Endothelial cell of umbilical vein (primary cell): Measurements from ENCODE around the gene TTF1. TPM values are rescaled to one million over a fixed set of nuclear protein-coding genes. Genes with fewer than 3 reads are reported as not detected.

Source experiments
- BruUV-seq: library from RNA; stranded (reverse); fragments of 400-500 nt; replicated peaks from 2 replicates; lab custom pipeline; 2021; lab: Mats Ljungman, UMichigan
- CTCF ChIA-PET: fragments of 300-600, 350-600 bp; sonication (Branson Sonifier 250); formaldehyde crosslinking; loops from one replicate; lab custom pipeline; 2021; ENCODE audit warnings: antibody characterized with exemption, inconsistent platforms; lab: Charles Lee
- POLR2A ChIA-PET: fragments of 300-600, 350-600 bp; sonication (Branson Sonifier 250); formaldehyde crosslinking; loops from one replicate; lab custom pipeline; 2021; ENCODE audit warnings: antibody characterized with exemption, inconsistent platforms; lab: Charles Lee
- DNase-seq: peaks from one replicate; pipeline ENCODE4 v3.0.0-alpha.2; 2011; ENCODE audit warnings: low read depth, low spot score
- FAIRE-seq: peaks from 2 replicates; lab custom pipeline; 2011; peaks lifted over from hg19 to GRCh38; lab: Jason Lieb, UNC
- H2AFZ ChIP-seq: 2 replicates; pipeline ENCODE4 v1.6.0; 2012; ENCODE audit warnings: low read depth, low read length, control low read depth, inconsistent platforms
- H3K27ac ChIP-seq: 2 replicates; pipeline ENCODE4 v1.5.1; 2011; ENCODE audit warnings: low read depth, mild to moderate bottlenecking, control low read depth, low read length, moderate library complexity; ENCODE audit not compliant: insufficient read depth
- H3K27me3 ChIP-seq, 2 experiments: 2 replicates each; pipeline versions ENCODE4 v1.6.0 to v1.6.1; 2011; ENCODE audit warnings: low read length in 2 of 2, mixed read lengths in 1 of 2; ENCODE audit not compliant: control insufficient read depth in 2 of 2, insufficient read depth in 2 of 2
- H3K36me3 ChIP-seq, 2 experiments: 2 replicates in 1 of 2; 3 replicates in 1 of 2; pipeline ENCODE4 v1.5.1; 2011; ENCODE audit warnings: low read length in 2 of 2, mild to moderate bottlenecking in 1 of 2, moderate library complexity in 1 of 2; ENCODE audit not compliant: control insufficient read depth in 2 of 2, insufficient read depth in 2 of 2; ENCODE audit errors: extremely low read depth in 1 of 2
- H3K4me1 ChIP-seq: 3 replicates; pipeline ENCODE4 v1.5.1; 2011; ENCODE audit warnings: mild to moderate bottlenecking, low read length; ENCODE audit not compliant: control insufficient read depth, insufficient read depth; ENCODE audit errors: extremely low read depth
- H3K4me2 ChIP-seq: 2 replicates; pipeline ENCODE4 v1.6.1; 2011; ENCODE audit warnings: low read length, control low read depth, mixed read lengths; ENCODE audit not compliant: insufficient read depth
- H3K4me3 ChIP-seq, 3 experiments: fragments of 200-600 bp in 1 of 3; sonication (generic), shearing (Covaris generic) in 1 of 3; replicated peaks in 1 of 3; 2 replicates each; pipeline ENCODE4 v1.5.1; 2011 to 2016; ENCODE audit warnings: control low read depth in 3 of 3, low read length in 3 of 3, mild to moderate bottlenecking in 2 of 3, inconsistent platforms in 1 of 3, low read depth in 1 of 3, moderate library complexity in 1 of 3; ENCODE audit not compliant: insufficient read depth in 1 of 3
- H3K79me2 ChIP-seq: 2 replicates; pipeline ENCODE4 v1.6.0; 2012; ENCODE audit warnings: low read length, inconsistent platforms; ENCODE audit not compliant: control insufficient read depth, insufficient read depth
- H3K9ac ChIP-seq: replicated peaks from 2 replicates; pipeline ENCODE3; 2011; ENCODE audit warnings: low read length, control low read depth; ENCODE audit not compliant: insufficient read depth; ENCODE audit errors: extremely low read depth
- H3K9me1 ChIP-seq: replicated peaks from 3 replicates; pipeline ENCODE4 v1.6.0; 2011; ENCODE audit warnings: mild to moderate bottlenecking, low read length; ENCODE audit not compliant: control insufficient read depth, insufficient read depth; ENCODE audit errors: extremely low read depth
- H3K9me3 ChIP-seq: replicated peaks from 2 replicates; pipeline ENCODE4 v1.5.1; 2012; ENCODE audit warnings: low read length, inconsistent platforms; ENCODE audit not compliant: control insufficient read depth, insufficient read depth
- H4K20me1 ChIP-seq: replicated peaks from 2 replicates; pipeline ENCODE3; 2011; ENCODE audit warnings: mild to moderate bottlenecking, low read length; ENCODE audit not compliant: control insufficient read depth, insufficient read depth; ENCODE audit errors: extremely low read depth
- EZH2 ChIP-seq: IDR thresholded peaks from 2 replicates; pipeline ENCODE4 v1.6.1; 2012; ENCODE audit warnings: borderline replicate concordance, low read depth, mild to moderate bottlenecking, moderate library complexity, low read length, inconsistent platforms; ENCODE audit not compliant: severe bottlenecking
- FOS ChIP-seq: IDR thresholded peaks from 2 replicates; pipeline ENCODE4 v1.6.1; 2011; ENCODE audit warnings: mild to moderate bottlenecking, low read length, moderate library complexity, borderline replicate concordance; ENCODE audit not compliant: insufficient read depth
- GATA2 ChIP-seq: IDR thresholded peaks from 2 replicates; pipeline ENCODE4 v1.7.0; 2011; ENCODE audit warnings: low read depth, mild to moderate bottlenecking, moderate library complexity, mixed read lengths, low read length; ENCODE audit not compliant: insufficient read length, insufficient read depth
- JUN ChIP-seq: IDR thresholded peaks from 2 replicates; pipeline ENCODE4 v1.6.1; 2011; ENCODE audit warnings: borderline replicate concordance, low read depth; ENCODE audit not compliant: insufficient read length, insufficient read depth
- MYC ChIP-seq: IDR thresholded peaks from one replicate; pipeline ENCODE4 v1.6.1; 2011; ENCODE audit warnings: mild to moderate bottlenecking, low read depth, low read length
- POLR2A ChIP-seq: IDR thresholded peaks from 2 replicates; pipeline ENCODE4 v1.6.1; 2012; ENCODE audit warnings: low read depth, mild to moderate bottlenecking, control low read depth, low read length
- POLR2AphosphoS5 ChIP-seq: IDR thresholded peaks from 2 replicates; pipeline ENCODE4 v1.6.1; 2012; ENCODE audit warnings: low read depth, mild to moderate bottlenecking, control low read depth, low read length, moderate library complexity; ENCODE audit not compliant: insufficient read depth
- dilution Hi-C: fragments of 300-500 bp; cut with MboI; formaldehyde crosslinking; loops from one replicate; pipeline ENCODE4 v1.15.0; 2019; ENCODE audit warnings: low sequenced_read_pairs; ENCODE audit not compliant: extremely low pct_ligation_motif_present
- intact Hi-C: fragments of 100-400 bp; cut with micrococcal nuclease; formaldehyde crosslinking; loops from one replicate; pipeline ENCODE4 v1.10.0; 2022
- polyA plus RNA-seq, 4 experiments: library from polyadenylated mRNA; depleted of rRNA in 3 of 4; stranded (reverse) in 3 of 4; unstranded in 1 of 4; fragments of >200 nt; gene quantifications; 2 replicates each; pipeline versions ENCODE4 v1.2.1 to v1.2.3, GENCODE V29; 2011 to 2012; ENCODE audit warnings: missing spikeins in 1 of 4
- total RNA-seq: library from RNA; stranded (reverse); gene quantifications from 2 replicates; pipeline ENCODE4 v1.2.3, GENCODE V29; 2021
- TF ChIP-seq, protein P1 (sequence below), 2 donors: IDR thresholded peaks; 1 replicate in 1 of 2; 2 replicates in 1 of 2; pipeline ENCODE4 v1.5.1; 2011; ENCODE audit warnings: low read length in 2 of 2, mild to moderate bottlenecking in 2 of 2, moderate library complexity in 2 of 2, control low read depth in 1 of 2, inconsistent platforms in 1 of 2, low read depth in 1 of 2; ENCODE audit not compliant: insufficient read depth in 1 of 2; ENCODE audit errors: extremely low read depth in 1 of 2
- TF ChIP-seq, protein P2 (sequence below): IDR thresholded peaks from 2 replicates; pipeline ENCODE4 v1.6.1; 2011; ENCODE audit not compliant: insufficient read depth, insufficient read length

Gene TTF1
- total and polyA plus RNA-seq, 2 donors (not counting 3 experiments of a cell fraction or from before 2014, with no cell fraction given): 4.9 to 12.0 TPM

GRCh38 chr9:132391449-132391848 lies 15.2 kb downstream of the TTF1 start:
- H3K9me3 ChIP-seq: no peaks in the 10 kb centered on the region
- H4K20me1 ChIP-seq: no peaks in the 10 kb centered on the region
- no peaks in the 10 kb centered on the region for H3K9me1 ChIP-seq
- POLR2A ChIA-PET: no interaction called here
- H3K79me2 ChIP-seq: no peaks in the 10 kb centered on the region
- TF ChIP-seq, protein P1, sequence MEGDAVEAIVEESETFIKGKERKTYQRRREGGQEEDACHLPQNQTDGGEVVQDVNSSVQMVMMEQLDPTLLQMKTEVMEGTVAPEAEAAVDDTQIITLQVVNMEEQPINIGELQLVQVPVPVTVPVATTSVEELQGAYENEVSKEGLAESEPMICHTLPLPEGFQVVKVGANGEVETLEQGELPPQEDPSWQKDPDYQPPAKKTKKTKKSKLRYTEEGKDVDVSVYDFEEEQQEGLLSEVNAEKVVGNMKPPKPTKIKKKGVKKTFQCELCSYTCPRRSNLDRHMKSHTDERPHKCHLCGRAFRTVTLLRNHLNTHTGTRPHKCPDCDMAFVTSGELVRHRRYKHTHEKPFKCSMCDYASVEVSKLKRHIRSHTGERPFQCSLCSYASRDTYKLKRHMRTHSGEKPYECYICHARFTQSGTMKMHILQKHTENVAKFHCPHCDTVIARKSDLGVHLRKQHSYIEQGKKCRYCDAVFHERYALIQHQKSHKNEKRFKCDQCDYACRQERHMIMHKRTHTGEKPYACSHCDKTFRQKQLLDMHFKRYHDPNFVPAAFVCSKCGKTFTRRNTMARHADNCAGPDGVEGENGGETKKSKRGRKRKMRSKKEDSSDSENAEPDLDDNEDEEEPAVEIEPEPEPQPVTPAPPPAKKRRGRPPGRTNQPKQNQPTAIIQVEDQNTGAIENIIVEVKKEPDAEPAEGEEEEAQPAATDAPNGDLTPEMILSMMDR (IDR thresholded peaks at IDR 0.05; ENCODE audit: extremely low read depth in 1 of 2, insufficient read depth in 1 of 2, low read depth in 1 of 2, low read length in 2 of 2): no peak
- no peak for TF ChIP-seq FOS
- no peak for TF ChIP-seq GATA2
- TF ChIP-seq MYC: no peak
- no peak for TF ChIP-seq EZH2
- TF ChIP-seq POLR2A: no peak
- TF ChIP-seq, protein P2, sequence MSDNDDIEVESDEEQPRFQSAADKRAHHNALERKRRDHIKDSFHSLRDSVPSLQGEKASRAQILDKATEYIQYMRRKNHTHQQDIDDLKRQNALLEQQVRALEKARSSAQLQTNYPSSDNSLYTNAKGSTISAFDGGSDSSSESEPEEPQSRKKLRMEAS: no peak
- TF ChIP-seq JUN: no peak
- no peak for TF ChIP-seq POLR2AphosphoS5
- DNase-seq (no peak), FAIRE-seq (no peak)
- no peak overlapping the region for H3K4me3 ChIP-seq
- H3K4me1 ChIP-seq: no peaks in the 10 kb centered on the region
- no peak overlapping the region for H3K27ac ChIP-seq
- intact Hi-C loops: no loop called here
- CTCF ChIA-PET: interaction anchor here (1.5 kb wide), 1 partner anchor 10 kb away, joined by 5 read pairs; no protein-coding TSS in a partner anchor
- peaks cover 27 to 46% of the 10 kb centered on the region in 2 experiments for H3K36me3 ChIP-seq
- dilution Hi-C loops: no loop called here
- no TSS peak for BruUV-seq
- H2AFZ ChIP-seq: no peak overlapping the region
- no peak overlapping the region for H3K9ac ChIP-seq
- H3K4me2 ChIP-seq: no peak overlapping the region
- no peaks in the 10 kb centered on the region for H3K27me3 ChIP-seq
